ENCODE data around the gene ZNF865.
A peak's percentile ranks its signal among the peaks of the same experiment; 100 is the strongest.

ZNF865 gene

DNA sequence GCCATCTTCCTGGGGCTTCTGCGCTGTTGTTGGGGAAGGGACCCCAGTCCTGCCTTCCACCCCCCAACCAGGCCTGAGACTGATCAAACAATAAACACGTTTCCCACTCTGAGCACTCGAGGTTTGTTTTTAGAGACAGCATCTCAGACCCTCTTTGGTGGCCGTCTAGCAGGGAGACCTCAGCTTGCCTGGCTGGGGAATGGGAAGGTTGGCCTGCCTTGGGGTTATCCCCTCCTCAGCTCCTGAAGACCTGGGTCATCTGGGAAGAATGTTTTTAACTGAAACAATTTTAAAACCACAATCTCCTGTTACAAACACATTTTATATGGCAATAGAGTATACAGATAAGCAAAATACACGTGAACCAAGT lies 40.0 kb downstream of the ZNF865 start:
- DNase-seq (ENCODE audit: low read depth): no peak

DNA sequence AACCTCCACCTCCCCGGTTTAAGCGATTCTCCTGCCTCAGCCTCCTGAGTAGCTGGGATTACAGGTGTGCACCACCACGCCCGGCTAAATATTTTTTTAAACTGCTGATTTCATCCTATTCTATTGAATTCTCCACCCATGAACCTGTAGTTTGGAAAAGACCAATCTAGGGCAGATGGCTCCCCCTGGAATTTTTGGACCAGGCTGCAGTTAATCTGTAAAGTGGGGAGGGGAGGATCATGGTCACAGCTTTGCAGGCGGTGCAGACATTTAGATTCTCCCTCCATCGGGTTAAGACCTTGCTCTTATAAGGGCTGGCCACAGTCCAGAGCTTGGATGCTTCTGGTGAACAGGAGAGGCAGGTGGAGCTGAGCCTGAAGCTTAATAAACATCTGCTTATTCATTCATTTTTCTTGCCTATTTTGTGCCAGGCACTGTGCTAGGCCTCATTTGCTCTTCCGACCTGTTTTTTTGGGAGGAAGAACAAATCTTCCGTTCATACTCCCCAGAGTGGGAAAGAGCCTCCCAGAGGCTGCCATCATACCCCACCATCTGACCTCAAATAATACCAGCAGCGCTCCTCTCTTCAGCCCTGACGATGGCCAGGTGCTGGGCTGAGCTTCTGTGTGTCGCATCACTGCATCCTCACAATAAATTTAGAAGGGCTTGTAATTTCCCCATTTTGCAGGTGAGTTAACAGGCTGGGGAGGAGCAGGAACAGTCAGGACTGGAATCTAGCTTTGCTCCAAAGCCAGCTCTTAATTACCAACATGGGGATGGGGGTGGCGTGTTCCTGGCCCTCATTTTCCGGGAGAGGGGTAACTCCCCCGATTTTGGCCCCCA lies 41.7 kb downstream of the ZNF865 start:
- DNase-seq (ENCODE audit: low read depth): no peak

DNA sequence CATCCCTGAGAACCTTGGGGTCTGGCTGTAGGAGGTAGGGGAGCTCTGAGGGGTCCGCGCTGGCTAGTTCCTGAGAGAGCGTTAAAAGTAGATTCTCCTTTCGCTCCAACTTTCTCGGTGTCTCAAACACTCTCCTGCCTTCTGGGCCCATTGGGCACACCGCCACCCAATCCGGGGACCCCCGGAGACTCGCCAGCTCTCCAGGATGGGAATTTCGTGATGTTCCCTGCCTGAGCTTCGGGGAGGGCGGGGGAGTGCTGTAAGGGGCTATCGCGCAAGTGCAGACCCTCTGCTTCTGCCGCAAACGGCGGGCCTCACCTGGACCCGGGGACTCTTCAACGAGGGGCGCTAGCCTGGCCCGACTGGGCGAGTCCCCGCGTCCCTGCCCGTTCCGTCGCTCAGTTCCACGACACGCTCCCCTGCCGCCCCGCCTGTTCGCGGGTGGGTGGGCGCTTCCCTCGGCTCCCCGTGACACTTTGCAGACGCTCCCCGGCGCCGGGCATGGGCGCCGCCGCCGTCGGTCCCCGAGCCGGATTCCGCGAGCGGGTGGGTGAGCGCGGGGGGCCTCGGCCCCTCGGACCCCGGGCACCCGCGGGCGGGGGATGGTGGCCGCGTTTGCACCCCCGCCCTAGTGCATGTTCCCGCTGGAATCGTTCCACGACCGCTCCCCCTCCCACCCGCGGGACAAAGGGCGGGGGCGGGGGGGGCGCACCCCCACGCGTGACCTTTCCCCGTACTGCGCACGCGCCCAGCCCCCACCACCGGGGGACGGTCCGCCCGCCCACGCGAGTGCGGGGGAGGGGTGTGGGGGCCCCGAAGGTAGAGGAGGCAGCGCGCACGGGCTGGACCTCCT lies 42.5 kb downstream of the ZNF865 start, which contains the start of gene CCDC106:
CCDC106 (plus strand) TSS at position 481 of the 853 bp plus-strand sequence. CDS start 835 bp downstream, outside the sequence.
- DNase-seq (ENCODE audit: low read depth): no peak

DNA sequence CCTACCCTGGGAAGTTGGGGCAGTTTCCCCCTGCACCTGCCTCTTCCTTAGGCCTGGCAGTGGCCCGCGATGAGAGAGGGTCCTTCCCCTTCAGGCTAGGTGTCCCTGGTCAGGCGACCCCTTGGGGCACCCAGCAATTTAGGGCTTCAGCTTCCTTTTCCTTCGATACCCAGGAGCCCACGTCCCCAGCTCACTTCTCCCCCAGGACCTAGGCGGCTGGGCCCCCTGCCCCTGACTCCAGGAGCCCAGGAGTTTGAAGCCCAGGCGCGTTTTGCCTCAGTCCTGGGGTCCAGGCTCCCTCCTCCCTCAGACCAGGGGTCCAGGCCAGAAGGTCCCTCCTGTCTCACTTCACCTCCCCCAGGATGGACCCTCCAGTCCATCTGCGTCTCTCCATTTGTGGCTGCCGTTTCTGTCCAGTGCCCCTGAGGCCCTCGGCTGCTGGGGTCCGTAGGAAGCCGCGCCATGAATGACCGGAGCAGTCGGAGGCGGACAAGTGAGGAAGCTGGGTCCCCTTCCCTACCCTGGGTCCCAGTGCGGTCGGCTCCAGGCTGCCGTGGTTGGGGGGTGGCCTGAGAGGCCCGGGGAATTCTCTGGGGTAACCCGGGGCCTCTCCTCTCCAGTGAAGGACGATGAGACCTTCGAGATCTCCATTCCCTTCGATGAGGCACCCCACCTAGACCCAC lies 43.3 kb downstream of the ZNF865 start:
- no peak for DNase-seq (ENCODE audit: low read depth)

DNA sequence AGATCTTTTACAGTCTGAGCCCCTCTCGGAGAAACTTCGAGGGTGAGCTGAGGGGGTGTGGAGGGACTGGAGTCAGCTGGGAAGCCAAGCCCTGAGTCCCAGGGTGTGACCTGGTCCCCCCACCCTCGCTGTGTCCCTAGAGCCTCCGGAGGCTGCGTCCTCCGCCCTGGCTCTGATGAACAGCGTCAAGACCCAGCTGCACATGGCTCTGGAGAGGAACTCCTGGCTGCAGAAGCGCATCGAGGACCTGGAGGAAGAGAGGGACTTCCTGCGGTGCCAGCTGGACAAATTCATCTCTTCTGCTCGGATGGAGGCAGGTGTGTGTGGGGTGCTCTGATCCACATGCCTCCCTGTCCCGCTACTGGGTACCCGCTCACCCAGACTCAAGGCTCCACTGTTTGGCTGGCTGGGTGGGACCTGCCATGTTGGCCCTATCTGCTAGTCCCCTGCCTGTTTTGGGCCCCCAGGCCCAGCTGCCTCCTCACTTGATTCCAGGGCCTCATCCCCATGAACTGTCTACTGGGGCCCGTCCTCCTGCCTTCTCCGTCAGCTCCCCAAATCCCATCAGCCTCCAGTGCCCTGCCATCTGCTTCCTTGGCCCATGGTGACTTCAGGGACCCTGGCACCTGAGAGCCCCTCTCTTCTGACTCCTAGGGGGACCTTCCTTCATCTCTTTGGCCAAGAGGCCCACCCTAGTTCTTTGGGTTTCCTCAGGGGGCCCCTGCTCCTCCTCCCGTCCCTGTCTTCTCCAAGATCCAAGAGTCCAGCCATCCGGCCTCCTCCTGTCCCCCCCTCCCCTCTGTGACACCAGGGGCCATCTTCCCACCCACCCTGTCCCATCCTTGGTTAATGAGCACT lies 44.0 kb downstream of the ZNF865 start:
- no peak for DNase-seq (ENCODE audit: low read depth)

DNA sequence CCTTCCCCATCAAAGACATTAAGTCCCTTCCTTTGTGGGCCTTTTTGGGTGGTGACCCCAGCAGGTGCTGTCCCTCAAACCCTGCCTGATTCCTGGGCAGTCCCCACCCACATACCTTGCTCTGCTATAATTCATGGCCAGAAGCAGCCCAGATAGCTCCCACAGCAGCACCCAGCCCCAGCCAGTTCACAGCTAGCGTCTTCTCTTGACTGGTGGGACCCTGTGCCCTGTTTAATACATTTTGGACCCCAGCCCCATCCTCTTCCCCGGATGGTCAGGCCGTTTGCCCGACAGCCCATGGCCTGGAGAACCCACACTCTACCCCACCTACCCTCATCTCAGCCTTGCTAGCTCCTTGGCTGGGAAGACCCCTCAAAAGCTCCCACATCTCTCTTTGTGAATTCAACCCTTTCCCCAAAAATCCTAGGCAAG lies 44.7 kb downstream of the ZNF865 start:
- no peak for DNase-seq (ENCODE audit: low read depth)

DNA sequence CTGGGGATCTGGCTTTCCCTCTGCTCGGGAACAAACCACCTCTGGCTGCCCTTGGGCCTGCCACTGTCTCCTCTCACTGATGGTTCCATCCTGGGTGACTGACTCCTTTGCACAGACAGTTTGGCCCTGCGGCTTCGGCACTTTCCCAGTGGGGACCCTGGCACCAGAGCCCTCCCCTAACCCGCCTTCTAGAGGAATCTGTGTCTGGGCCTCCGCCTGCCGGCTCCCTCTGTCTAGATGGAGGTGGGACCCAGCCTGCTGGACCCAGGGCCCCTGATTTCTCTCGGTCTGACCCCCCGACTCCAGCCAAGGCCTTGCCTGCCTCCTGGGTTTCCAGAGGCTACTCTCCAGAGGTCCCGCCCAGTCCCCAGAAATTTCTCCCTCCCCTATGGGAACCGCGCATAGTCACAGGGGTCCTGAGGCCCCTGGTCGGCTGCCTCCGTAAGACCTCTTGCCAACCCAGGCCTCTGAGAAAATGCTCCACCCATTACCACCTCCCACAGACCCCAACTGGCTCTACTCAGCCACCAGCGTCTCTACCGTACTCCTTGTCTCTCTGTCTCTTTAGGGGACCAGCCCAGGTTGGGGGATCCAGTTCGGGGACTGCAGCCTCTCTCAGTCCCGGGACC lies 45.3 kb downstream of the ZNF865 start:
- no peak for DNase-seq (ENCODE audit: low read depth)

DNA sequence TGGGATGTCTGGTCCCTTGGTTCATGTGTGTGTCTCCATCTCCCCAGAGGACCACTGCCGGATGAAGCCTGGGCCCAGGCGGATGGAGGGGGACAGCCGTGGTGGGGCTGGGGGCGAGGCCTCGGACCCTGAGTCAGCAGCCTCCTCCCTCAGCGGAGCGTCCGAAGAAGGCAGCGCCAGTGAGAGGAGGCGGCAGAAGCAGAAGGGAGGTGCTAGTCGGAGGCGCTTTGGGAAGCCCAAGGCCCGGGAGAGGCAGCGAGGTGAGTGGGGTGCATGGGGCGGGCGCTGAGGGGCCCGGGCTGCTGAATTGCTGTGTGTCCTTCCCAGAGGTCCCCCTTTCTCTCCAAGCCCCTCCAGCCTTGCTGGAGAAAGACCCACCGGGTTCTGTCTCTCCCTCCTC lies 45.8 kb downstream of the ZNF865 start:
- no peak for DNase-seq (ENCODE audit: low read depth)

DNA sequence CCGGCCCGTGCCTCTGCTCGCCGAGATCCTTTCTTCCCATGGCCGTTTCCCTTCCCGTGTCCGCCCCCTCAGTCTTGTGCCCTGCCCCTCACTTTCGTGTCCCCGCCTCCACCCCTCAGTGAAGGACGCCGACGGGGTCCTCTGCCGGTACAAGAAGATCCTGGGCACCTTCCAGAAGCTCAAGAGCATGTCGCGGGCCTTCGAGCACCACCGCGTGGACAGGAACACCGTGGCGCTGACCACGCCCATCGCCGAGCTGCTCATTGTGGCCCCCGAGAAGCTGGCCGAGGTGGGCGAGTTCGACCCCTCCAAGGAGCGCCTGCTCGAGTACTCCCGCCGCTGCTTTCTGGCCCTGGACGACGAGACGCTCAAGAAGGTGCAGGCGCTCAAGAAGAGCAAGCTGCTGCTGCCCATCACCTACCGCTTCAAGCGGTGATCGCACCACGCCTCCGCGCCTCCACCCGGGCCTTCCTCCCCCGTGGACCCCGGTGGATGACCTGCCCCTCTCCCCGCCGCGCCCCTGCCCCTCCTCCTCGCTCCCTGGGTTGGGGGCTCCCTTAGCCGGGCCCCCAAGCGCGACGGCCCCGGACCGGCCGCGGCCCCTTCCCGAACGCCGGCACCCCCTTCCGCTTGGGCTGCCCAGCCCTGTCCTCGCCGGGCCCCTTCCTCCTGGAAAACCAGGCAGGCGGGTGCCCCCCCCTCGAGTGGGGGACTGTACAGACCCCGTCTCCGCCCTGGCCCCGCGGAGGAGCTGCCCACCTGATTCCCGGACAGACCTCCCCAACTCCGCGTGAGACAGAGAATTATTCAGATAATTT lies 47.1 kb downstream of the ZNF865 start:
- no peak for DNase-seq (ENCODE audit: low read depth)

DNA sequence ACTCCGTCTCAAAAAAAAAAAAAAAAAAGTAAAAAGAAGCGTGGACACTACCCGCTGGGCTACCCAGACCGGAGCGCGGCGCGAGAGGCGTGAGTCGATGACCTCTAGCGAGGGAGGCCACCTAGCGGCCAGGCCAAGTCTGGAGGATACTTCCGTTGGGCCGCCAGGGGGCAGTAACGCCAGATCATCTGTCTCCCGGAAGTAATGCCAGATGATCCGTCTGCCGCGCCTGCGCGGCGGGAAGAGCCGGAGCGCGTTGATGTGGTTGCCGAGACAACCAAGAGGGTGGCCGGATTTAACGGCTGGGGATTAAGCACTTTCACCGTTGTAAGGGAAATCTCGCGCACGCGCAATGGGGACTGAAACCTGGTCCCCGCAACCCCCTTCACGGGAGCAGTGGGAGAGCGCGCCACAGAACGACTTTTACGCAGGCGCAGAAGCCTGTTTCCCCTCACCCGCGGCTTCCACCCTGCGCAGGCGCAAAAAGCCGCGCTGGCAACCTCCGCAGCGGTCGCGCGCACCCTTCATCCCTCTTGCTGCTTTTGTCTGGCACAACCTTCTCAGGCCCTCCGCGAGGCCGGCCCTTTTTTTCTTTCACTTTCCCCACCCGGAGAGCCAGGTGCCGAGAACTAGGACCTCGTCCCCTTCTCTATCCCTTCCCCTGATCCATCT lies 48.3 kb downstream of the ZNF865 start:
- DNase-seq (ENCODE audit: low read depth): peak; percentile 99

DNA sequence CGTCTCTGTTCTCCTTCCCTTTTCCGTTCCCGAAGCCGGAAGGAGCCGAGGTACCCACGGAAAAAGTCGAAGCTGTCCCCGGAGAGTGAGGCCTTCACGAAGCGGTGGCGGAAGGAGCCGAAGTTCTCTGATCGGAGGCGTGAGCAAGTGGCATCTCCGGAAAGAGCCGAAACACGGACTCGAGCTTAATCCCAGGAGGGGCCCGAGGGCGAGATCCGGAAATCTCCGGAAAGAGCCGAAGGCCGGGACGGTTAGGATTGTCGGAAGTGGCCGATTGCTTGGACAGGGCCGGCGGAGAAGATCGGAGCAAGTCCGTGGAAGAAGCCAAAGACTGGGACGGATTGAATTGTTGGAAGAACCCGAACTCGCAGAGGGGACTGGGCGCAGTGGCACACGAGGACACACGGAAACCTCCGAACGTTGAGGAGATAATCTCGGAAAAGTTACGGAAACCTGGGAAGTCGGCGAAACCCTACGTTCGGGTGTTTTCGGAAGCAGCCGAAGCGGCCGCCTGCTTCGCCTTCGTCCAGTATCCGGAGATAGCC lies 48.9 kb downstream of the ZNF865 start:
- peak; percentile 98 for DNase-seq (ENCODE audit: low read depth)

DNA sequence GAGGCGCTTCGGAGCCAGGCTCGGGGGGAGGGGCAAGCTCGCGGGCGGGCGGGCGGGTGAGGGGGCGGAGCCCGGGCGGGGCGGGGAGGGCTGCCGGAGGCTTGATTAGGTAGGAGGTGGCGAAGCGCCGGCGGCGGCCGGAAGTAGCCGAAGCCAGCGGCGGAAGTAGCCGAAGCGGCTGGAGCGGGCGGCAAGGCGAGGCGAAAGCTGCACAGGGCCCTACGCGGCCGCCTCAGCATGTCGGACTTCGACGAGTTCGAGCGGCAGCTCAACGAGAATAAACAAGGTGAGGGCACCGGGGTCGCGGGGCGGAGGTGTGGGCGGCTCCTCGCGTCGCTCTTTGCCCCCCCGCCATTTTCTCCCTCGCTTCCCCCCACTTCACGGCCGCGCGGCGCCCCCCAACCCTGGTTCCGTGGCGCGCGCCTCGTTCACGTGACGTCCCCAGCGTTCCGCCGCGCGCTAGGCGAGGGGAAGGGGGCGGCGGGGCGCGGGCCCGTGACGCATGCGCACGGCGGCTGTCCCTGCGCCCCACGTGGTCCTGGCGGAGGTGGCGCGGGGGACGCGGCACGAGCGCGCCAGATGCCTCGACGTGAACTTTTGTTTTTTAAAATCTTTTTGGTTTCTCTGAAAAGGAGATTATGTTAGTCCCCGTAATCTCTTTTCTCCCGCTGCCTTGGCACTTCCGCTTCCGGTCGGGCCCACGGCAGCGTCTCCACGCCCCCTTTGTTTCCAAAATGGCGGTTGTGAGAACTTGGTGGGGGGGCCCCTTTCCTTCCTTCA lies 49.6 kb downstream of the ZNF865 start, which contains the start of gene U2AF2:
U2AF2 (plus strand) TSS at position 168 of the 780 bp plus-strand sequence; CDS start at position 238, 70 bp downstream.
- DNase-seq (ENCODE audit: low read depth): peak; percentile 94

DNA sequence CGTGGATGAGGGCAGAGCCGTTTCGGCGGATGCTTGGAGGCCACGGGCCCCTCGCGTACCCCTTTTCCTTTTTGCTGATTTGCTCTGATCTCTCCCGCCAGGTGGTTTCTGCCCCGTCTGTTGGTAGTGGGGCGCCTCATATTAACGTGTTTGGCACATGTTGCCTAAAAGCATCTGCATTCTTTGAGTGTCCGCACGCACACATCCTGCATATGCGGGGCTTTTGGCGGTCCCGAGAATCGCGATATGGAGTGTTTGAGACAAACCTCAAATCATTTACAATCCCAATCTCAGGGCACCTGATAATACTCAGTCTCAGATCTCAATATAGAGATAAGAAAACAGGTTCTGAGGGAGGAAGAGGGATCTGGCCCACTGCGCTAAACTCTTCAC lies 50.2 kb downstream of the ZNF865 start:
- no peak for DNase-seq (ENCODE audit: low read depth)

DNA sequence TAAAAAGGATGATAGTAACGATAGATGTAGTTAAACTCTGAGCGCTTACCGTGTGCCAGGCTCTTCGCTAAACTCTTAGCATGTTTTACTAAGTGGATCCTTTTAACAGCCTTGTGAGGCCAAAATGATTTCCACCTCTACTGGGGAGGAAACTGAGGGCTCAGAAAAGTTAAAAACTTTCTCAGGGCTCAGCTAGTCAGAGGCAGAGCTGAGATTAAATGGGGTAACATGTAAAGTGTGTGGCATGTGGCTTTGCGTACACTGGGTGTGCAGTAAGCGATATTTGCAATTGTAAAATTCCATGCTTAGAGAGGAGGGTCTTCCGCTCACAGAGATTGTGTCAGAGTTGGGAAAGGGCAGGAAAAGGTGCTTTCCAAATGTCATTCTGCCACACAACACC lies 51.1 kb downstream of the ZNF865 start:
- DNase-seq (ENCODE audit: low read depth): no peak

DNA sequence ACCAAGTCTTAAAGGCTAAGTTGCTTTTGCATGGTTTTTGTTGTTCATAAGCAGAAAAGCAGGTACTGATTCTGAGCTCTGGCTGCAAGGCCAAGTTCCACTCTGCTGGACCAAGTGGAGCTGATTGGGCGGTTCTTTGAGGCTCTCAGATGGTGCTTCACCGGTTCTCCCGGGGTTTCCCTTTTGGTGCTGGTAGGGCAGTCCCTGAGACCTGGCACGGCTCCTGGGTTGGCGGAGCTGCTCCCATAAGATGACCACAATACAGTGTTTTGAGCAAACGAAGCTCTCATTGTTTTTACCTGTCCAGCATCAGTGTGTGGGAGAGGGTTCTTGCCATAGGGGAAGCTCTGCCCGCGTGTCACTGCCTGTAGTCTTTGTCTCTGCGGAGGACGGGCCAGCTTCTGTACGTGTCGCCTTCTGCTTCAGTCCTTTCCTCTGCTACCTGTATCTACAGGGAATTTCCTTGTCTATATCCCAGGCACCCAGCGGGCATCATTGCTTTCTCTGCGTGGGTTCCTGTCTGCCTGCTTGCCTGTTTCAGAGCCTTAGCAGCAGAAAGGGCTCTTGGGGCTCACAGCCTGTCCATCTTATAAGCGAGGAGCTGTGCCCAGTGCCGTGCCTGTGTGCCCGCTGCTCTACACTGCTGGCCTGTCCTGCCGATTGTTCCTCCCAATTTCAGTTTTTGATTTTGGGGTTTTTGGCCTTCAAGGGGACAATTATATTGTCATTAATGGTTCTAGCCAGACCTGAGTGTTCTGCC lies 51.7 kb downstream of the ZNF865 start:
- DNase-seq (ENCODE audit: low read depth): no peak

DNA sequence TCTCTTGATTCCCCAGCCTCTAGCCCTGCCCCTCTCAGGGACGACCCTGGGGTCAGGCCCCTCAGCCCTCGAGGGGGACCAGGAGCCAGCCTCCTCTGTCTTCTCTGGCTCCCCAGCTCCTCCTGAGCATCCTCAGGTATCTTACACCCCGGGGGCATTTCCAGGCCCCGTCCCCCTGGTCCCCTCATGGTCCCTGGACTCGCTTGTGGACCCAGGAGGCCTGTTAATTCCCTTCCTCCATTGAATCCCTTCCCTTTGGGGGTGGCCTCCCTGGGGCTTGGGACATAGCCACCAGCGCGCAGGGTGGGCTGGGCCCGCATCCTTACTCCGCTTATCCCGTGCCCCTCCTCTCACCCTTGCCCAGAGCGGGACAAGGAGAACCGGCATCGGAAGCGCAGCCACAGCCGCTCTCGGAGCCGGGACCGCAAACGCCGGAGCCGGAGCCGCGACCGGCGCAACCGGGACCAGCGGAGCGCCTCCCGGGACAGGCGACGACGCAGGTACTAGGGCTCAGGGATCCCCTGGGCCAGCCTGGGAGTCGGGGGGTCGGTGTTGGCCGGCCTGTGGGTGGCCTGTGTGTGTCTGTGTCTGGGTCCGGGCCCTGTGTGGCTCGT lies 53.5 kb downstream of the ZNF865 start:
- no peak for DNase-seq (ENCODE audit: low read depth)

DNA sequence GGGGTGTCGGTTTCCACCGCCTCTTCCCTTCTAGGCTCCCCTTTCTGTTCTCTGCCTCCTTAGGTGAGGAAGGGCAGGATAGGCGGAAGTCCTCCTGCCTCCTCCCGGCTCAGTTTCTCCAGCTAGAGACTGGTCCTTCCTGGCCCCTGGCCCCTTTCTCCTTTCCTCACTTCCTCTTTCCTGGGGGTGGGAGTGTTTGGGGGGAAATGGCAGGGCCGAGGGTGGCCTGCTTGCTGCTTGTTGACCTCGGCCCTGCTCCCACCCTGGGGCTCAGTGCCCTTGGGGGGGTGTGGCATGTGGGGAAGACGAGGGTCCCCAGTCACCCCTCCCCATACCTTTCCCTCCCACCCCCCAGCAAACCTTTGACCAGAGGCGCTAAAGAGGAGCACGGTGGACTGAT lies 54.4 kb downstream of the ZNF865 start:
- no peak for DNase-seq (ENCODE audit: low read depth)
